ENCODE data around the gene HAGH.
A peak's percentile ranks its signal among the peaks of the same experiment; 100 is the strongest.
"Not testable (repeated sequence)": the region's sequence is repeated elsewhere in the genome, so short reads cannot be mapped to it uniquely, and the experiment has no call there.

HAGH gene

DNA sequence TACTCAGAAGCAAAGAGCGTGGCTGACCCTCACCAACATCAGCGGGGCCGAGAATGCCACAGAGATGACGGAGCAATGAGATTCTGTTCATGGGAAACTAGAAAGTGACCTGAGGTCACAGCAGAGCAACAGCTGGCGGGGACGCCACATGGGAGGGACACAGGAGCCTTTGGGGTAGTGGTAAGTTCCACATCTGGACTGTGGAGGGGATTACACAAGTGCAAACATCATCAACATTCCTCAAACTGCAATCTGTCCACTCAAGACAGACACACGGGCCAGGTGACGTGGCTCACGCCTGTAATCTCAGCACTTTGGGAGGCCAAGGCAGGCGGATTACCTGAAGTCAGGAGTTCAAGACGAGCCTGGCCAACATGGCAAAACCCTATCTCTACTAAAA, 11.2 kb downstream of the HAGH start:
- Mint-ChIP-seq H3K4me1 (ENCODE audit: low read depth in 2 of 2) (peaks cover 6% of the 10 kb centered on the region in 2 donors), H3K36me3 (ENCODE audit: insufficient read depth) (peaks cover 47% of the 10 kb centered on the region), H3K9me3 (no peaks in the 10 kb centered on the region), H3K27me3 (no peaks in the 10 kb centered on the region), H3K27ac (no peak overlapping the region), H3K4me3 (no peak overlapping the region)
- DNase-seq = no peak
- ATAC-seq (replicated peaks) = no peak

DNA sequence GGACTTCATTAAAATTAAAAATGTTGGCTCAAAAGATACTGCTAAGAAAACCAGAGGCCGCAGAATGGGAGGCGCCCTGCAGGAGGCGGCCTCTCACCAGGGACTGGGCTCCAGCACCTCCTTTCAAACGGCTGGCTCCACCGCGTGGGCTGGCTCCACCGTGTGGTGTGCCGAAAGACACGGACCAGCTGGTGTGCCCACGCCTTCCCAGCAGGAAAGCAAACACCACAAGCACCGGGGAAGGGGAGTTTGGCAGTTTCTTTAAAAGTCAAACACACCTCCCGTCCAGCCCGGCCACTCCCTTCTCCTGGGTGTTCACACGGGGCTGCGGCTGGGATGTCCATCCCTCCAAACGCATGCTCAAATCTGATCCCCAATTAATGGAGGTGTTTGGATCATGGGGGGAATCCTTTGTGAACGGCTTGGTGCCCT, 13.9 kb downstream of the HAGH start:
- Mint-ChIP-seq H3K9me3 (no peaks in the 10 kb centered on the region), H3K27ac (peak overlapping the region; percentile 15 to 19), H3K27me3 (no peaks in the 10 kb centered on the region), H3K4me1 (ENCODE audit: low read depth in 2 of 2) (peaks cover 4 to 6% of the 10 kb centered on the region in 2 donors), H3K4me3 (no peak overlapping the region), H3K36me3 (ENCODE audit: insufficient read depth) (peaks cover 52% of the 10 kb centered on the region)
- ATAC-seq (replicated peaks) = peak; percentile 61
- no peak for DNase-seq

GRCh38 chr16:1810536-1810935, 16.1 kb downstream of the HAGH start:
- no peak overlapping the region for H3K27ac Mint-ChIP-seq
- ATAC-seq (replicated peaks) = no peak
- H3K27me3 Mint-ChIP-seq = no peaks in the 10 kb centered on the region
- DNase-seq = no peak
- H3K4me1 Mint-ChIP-seq (ENCODE audit: low read depth in 2 of 2) = peaks cover 4 to 6% of the 10 kb centered on the region in 2 donors
- H3K4me3 Mint-ChIP-seq = no peak overlapping the region
- no peaks in the 10 kb centered on the region for H3K9me3 Mint-ChIP-seq
- peaks cover 48% of the 10 kb centered on the region for H3K36me3 Mint-ChIP-seq (ENCODE audit: insufficient read depth)

- no peaks in the 10 kb centered on the region for H3K27me3 Mint-ChIP-seq
- no peak overlapping the region for H3K27ac Mint-ChIP-seq
- H3K9me3 Mint-ChIP-seq = no peaks in the 10 kb centered on the region
- peaks cover 44% of the 10 kb centered on the region for H3K36me3 Mint-ChIP-seq (ENCODE audit: insufficient read depth)
- ATAC-seq (replicated peaks) (no peak), DNase-seq (no peak)
- H3K4me3 Mint-ChIP-seq = no peak overlapping the region
- H3K4me1 Mint-ChIP-seq (ENCODE audit: low read depth in 2 of 2) = peaks cover 4 to 6% of the 10 kb centered on the region in 2 donors
Observed at GRCh38 chr16:1810106-1810505, 16.5 kb downstream of the HAGH start.

DNA sequence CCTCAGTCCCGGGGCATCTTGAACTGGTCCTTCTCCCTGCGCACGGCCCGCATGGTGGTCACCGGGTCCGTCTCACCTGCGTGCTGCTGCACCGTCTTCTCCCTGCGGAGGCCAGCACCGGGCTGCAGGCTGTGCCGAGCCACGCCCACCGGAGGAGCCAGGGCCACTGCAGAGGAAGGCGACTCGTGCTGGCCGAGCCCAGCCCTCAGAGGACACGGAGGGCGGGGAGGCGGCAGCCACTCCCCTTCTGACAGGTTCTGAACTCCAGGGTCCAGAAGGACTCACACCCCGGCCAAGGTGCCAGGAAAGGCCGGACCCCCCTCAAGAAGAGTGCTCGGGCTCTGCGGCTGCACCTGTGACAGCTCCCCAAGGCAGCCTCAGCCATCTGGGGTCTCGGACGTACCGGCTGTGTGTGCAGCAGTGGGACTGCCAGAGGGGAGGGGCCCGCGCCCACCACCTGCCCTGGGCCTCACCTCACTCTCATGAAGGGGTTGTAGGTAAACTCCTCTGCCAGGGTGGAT, 17.3 kb downstream of the HAGH start:
- no peak overlapping the region for H3K4me3 Mint-ChIP-seq
- no peaks in the 10 kb centered on the region for H3K9me3 Mint-ChIP-seq
- peaks cover 38% of the 10 kb centered on the region for H3K36me3 Mint-ChIP-seq (ENCODE audit: insufficient read depth)
- DNase-seq (no peak), ATAC-seq (replicated peaks) (no peak)
- no peaks in the 10 kb centered on the region for H3K27me3 Mint-ChIP-seq
- no peak overlapping the region for H3K27ac Mint-ChIP-seq
- peaks cover 4 to 6% of the 10 kb centered on the region in 2 donors for H3K4me1 Mint-ChIP-seq (ENCODE audit: low read depth in 2 of 2)

DNA sequence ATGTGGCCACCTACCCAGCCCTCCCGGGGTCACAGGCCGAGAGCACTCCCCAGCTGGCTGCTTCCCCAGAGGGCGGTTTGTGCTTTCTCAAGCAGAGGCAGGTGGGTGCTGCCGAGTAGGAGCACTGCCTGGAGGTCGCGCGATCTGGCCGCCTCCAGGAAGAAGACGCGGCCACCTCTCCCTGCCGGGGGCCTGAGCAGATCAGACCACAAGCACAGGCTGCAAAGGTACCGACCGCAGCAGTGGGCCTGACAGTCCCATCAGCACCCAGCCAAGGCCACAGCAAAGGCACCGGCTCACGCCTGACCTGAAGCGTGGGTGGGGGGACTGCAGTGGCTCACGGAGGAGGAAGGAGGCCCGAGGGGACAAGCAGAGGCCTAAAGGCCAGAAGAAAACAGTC, 17.9 kb downstream of the HAGH start:
- Mint-ChIP-seq H3K4me3 (no peak overlapping the region), H3K27me3 (no peaks in the 10 kb centered on the region), H3K4me1 (ENCODE audit: low read depth in 2 of 2) (peaks cover 4 to 6% of the 10 kb centered on the region in 2 donors), H3K27ac (no peak overlapping the region), H3K9me3 (no peaks in the 10 kb centered on the region), H3K36me3 (ENCODE audit: insufficient read depth) (peaks cover 32% of the 10 kb centered on the region)
- ATAC-seq (replicated peaks) (no peak), DNase-seq (no peak)

DNA sequence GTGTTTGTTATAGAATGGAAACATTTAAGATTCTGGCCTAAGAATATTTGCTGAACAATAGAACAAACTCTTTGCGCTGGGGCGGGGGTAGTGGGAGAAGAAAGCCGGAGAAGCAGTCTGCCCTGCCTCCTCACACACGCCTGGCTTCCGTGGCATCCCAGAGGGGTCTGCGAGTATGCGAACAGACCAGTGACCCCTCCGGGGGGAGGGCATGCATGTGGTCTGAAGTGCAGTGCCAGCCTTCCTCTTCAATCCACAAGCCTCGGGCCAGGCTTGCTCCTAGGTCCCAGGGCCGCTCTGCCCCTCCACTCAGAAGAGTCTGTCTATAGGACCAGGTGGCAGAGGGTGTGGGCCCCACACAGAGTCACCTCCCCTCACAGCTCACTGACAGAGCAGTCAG, 19.0 kb downstream of the HAGH start:
- no peaks in the 10 kb centered on the region for H3K27me3 Mint-ChIP-seq
- no peaks in the 10 kb centered on the region for H3K4me1 Mint-ChIP-seq (ENCODE audit: low read depth in 2 of 2)
- H3K27ac Mint-ChIP-seq = no peak overlapping the region
- ATAC-seq (replicated peaks) (no peak), DNase-seq (no peak)
- no peak overlapping the region for H3K4me3 Mint-ChIP-seq
- H3K9me3 Mint-ChIP-seq = no peaks in the 10 kb centered on the region
- peaks cover 26% of the 10 kb centered on the region for H3K36me3 Mint-ChIP-seq (ENCODE audit: insufficient read depth)

DNA sequence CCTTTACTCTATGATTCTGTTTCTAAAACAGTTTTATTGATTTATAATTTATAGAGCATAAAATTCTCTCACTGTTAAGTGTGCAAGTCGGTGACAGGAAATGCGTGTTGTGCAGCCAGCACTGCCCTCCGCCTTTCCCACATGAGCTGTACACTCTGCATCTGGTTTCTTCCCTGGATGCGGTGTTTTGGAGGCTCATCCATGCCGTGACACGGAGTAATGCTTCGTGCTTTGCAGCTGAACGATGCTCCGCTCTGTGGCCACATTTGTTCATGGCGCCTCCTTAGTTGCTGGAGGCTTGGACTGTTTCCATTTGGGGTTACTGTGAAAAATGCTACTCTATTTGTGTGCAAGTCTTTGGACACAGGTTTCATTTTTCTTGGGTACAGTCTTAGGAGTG, 25.9 kb downstream of the HAGH start:
- Mint-ChIP-seq H3K36me3 (ENCODE audit: insufficient read depth) (peaks cover 4% of the 10 kb centered on the region), H3K4me3 (no peak overlapping the region), H3K27me3 (no peaks in the 10 kb centered on the region), H3K27ac (no peak overlapping the region), H3K4me1 (ENCODE audit: low read depth in 2 of 2) (no peaks in the 10 kb centered on the region), H3K9me3 (no peaks in the 10 kb centered on the region)
- ATAC-seq (replicated peaks) (no peak), DNase-seq (no peak)

DNA sequence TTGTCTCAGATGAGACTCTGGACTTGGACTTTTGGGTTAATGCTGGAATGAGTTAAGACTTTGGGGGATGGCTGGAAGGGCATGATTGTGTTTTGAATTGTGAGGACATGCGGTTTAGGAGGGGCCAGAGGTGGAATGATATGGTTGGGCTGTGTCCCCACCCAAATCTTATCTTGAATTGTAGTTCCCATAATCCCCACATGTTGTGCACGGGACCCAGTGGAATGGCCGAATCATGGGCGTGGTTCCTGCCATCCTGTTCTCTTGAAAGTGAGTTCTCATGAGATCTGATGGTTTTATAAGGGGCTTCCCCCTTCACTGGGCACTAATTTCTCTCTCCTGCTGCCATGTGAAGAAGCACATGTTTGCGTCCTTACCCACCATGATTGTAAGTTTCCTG, 27.4 kb downstream of the HAGH start:
- not testable (repeated sequence) for H3K27me3 Mint-ChIP-seq; H3K27ac Mint-ChIP-seq; H3K9me3 Mint-ChIP-seq; H3K4me3 Mint-ChIP-seq; DNase-seq; H3K4me1 Mint-ChIP-seq (ENCODE audit: low read depth in 2 of 2); H3K36me3 Mint-ChIP-seq (ENCODE audit: insufficient read depth); ATAC-seq (replicated peaks)

- DNase-seq (no peak), ATAC-seq (replicated peaks) (no peak)
- Mint-ChIP-seq H3K36me3 (ENCODE audit: insufficient read depth) (peaks cover 8% of the 10 kb centered on the region), H3K4me3 (no peak overlapping the region), H3K27ac (no peak overlapping the region), H3K27me3 (no peaks in the 10 kb centered on the region), H3K4me1 (ENCODE audit: low read depth in 2 of 2) (no peaks in the 10 kb centered on the region), H3K9me3 (no peaks in the 10 kb centered on the region)
Observed at GRCh38 chr16:1794908-1795666, 31.5 kb downstream of the HAGH start.

DNA sequence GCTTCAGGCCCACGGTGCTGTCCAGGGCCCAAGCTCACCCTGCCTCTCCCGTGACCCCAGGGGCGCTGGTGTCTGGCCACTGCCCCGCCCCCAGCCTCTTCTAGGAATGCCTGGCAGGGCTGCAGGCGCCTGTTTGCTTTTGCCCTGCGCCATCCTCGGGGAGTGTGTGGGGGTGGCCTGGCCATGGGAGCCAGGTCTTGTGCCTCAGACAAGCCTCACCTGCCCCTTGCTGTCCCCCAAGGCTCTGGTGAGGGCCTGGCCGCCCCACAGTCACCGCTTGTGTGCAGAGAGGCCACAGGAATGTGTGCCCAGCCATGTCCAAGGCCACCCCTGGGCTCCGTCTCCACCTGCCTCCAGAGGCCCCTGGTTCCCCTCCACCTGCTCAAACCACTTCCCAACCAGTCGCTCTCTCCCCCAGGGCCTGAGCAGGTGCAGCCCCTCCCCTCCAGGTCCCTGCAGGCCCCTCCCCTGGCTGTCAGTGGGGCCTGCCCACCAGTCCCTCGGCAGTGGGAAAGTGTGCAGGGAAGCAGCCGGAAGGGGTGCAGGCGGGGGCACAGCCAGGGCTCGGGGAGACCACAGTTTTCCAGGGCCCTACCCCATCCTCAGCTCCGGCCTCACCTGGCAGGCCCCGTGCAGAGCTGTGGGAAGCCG, 32.3 kb downstream of the HAGH start:
- no peaks in the 10 kb centered on the region for H3K4me1 Mint-ChIP-seq (ENCODE audit: low read depth in 2 of 2)
- no peak overlapping the region for H3K27ac Mint-ChIP-seq
- no peaks in the 10 kb centered on the region for H3K27me3 Mint-ChIP-seq
- ATAC-seq (replicated peaks) = no peak
- H3K36me3 Mint-ChIP-seq (ENCODE audit: insufficient read depth) = peaks cover 3% of the 10 kb centered on the region
- H3K4me3 Mint-ChIP-seq = no peak overlapping the region
- DNase-seq = no peak
- H3K9me3 Mint-ChIP-seq = no peaks in the 10 kb centered on the region

DNA sequence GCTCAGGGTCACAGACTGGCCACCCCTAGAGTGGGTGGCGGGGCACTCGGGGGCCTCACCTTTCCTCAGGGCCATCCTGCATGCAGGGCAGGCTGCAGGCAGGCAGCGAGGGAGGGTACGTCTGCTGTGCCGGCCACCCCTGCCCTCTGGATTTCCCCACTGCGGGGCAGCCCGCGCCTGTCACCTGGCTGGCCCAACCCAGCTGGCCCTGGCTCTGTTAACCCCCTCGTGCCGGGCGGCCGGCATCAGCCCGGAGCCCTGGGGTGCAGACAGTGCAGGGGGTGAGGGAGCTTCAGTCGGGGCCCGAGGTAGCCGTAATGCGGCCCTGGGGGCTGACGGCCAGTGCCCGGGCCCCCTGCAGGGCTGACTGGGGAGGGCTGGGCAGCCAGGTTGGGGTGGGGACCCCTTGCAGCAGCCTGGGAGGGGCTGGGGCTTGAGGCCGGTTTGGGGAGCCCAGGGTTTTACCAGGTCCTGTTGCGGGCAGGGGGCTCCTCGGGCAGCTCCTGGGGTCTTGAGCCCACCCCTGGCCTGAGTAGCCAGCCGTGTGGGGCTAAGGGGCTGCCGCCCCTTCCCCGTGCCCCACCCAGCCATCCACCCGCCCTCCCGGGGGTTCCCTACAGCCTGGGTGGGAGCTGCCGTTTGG, 32.9 kb downstream of the HAGH start, which contains the start of gene IGFALS:
Gene IGFALS, minus strand, starts transcription at position 128 of the 643 bp plus-strand sequence. Its CDS starts 53 bp downstream, at position 75.
- no peak for DNase-seq
- Mint-ChIP-seq H3K4me3 (no peak within 1 kb of the TSS), H3K27me3 (no peaks in the 10 kb centered on the region), H3K4me1 (ENCODE audit: low read depth in 2 of 2) (peaks cover 4% of the 10 kb centered on the region in 2 donors), H3K9me3 (no peaks in the 10 kb centered on the region), H3K27ac (no peak within 1 kb of the TSS), H3K36me3 (ENCODE audit: insufficient read depth) (peaks cover 6% of the 10 kb centered on the region)
- ATAC-seq (replicated peaks) = no peak

- Mint-ChIP-seq H3K27ac (no peak overlapping the region), H3K9me3 (no peaks in the 10 kb centered on the region), H3K4me1 (ENCODE audit: low read depth in 2 of 2) (peaks cover 4% of the 10 kb centered on the region in 2 donors), H3K36me3 (ENCODE audit: insufficient read depth) (peaks cover 9% of the 10 kb centered on the region), H3K27me3 (no peaks in the 10 kb centered on the region), H3K4me3 (no peak overlapping the region)
- ATAC-seq (replicated peaks) = no peak
- no peak for DNase-seq
Observed at GRCh38 chr16:1792836-1793577, 33.6 kb downstream of the HAGH start.

All from effector memory CD8-positive, alpha-beta T cell (primary cell).